NCI-H226 (cell line): ENCODE results near the gene SEMA5A.

Source experiments
- DNase-seq: peaks from one replicate; pipeline ENCODE4 v3.0.0-alpha.2; 2015

SEMA5A gene

GRCh38 chr5:9046756-9047481 lies 499.0 kb downstream of the SEMA5A start:
- DNase-seq = peak; percentile 85

- DNase-seq = no peak
Observed at GRCh38 chr5:9045946-9046345, 499.9 kb downstream of the SEMA5A start.

- no peak for DNase-seq
Observed at GRCh38 chr5:9042241-9042640, 503.6 kb downstream of the SEMA5A start.

- DNase-seq = no peak
Observed at GRCh38 chr5:9040475-9040874, 505.4 kb downstream of the SEMA5A start.

- DNase-seq = no peak
Observed at GRCh38 chr5:9037048-9037447, 508.8 kb downstream of the SEMA5A start.

- no peak for DNase-seq
Observed at GRCh38 chr5:9035346-9035745, 510.5 kb downstream of the SEMA5A start.

GRCh38 chr5:9034649-9035048 lies 511.2 kb downstream of the SEMA5A start:
- DNase-seq = peak; percentile 95

GRCh38 chr5:9033524-9033923 lies 512.4 kb downstream of the SEMA5A start:
- DNase-seq = no peak

- no peak for DNase-seq
Observed at GRCh38 chr5:9025942-9026341, 519.9 kb downstream of the SEMA5A start.

GRCh38 chr5:9020996-9021395 lies 524.9 kb downstream of the SEMA5A start:
- DNase-seq = no peak

GRCh38 chr5:9015937-9016270 lies 530.0 kb downstream of the SEMA5A start:
- DNase-seq = no peak

GRCh38 chr5:9015260-9015936 lies 530.5 kb downstream of the SEMA5A start:
- DNase-seq = no peak

GRCh38 chr5:9013147-9013546 lies 532.7 kb downstream of the SEMA5A start:
- no peak for DNase-seq

GRCh38 chr5:9009931-9010651 lies 535.8 kb downstream of the SEMA5A start:
- DNase-seq = peak; percentile 28

- no peak for DNase-seq
Observed at GRCh38 chr5:8997542-8998070, 548.3 kb downstream of the SEMA5A start.

GRCh38 chr5:8993031-8993430 lies 552.8 kb downstream of the SEMA5A start:
- no peak for DNase-seq
